GM23338 (cell line): ENCODE measurements around the gene NEO1. TPM values are rescaled to one million over a fixed set of nuclear protein-coding genes. Genes with fewer than 3 reads are reported as not detected.

Source experiments
- ATAC-seq: fragments of 200-7000 bp; cut with Tn5 transposase; 3 replicates; pipeline ENCODE4 v1.9.1; 2020
- DNase-seq: peaks from one replicate; pipeline ENCODE4 v3.0.0-alpha.2; 2015; ENCODE audit warnings: low spot score
- H2AFZ ChIP-seq: fragments of 200-600 bp; sonication (generic); 2 replicates; pipeline ENCODE4 v1.8.0; 2016; ENCODE audit warnings: antibody characterized with exemption, mild to moderate bottlenecking, moderate library complexity
- H3F3A ChIP-seq: fragments of 200-600 bp; sonication (generic); replicated peaks from 2 replicates; pipeline ENCODE4 v1.8.0; 2017; ENCODE audit warnings: antibody characterized with exemption, mixed run types, low read depth
- H3K27ac ChIP-seq: fragments of 200-600 bp; sonication (generic); 2 replicates; pipeline ENCODE4 v1.6.1; 2016; ENCODE audit warnings: low read depth
- H3K27me3 ChIP-seq: fragments of 200-600 bp; sonication (generic); 2 replicates; pipeline ENCODE4 v1.8.0; 2016; ENCODE audit warnings: mild to moderate bottlenecking, mixed run types, moderate library complexity; ENCODE audit not compliant: insufficient read depth
- H3K36me3 ChIP-seq: fragments of 200-600 bp; sonication (generic); 2 replicates; pipeline ENCODE4 v1.8.0; 2016; ENCODE audit warnings: mild to moderate bottlenecking; ENCODE audit not compliant: insufficient read depth
- H3K4me1 ChIP-seq: fragments of 200-600 bp; sonication (generic); 2 replicates; pipeline ENCODE4 v1.8.0; 2016; ENCODE audit warnings: mild to moderate bottlenecking, moderate library complexity; ENCODE audit not compliant: insufficient read depth
- H3K4me2 ChIP-seq: fragments of 200-600 bp; sonication (generic); 2 replicates; pipeline ENCODE4 v1.7.1; 2017; ENCODE audit warnings: mixed run types
- H3K4me3 ChIP-seq: fragments of 200-600 bp; sonication (generic); 2 replicates; pipeline ENCODE4 v1.6.1; 2016; ENCODE audit warnings: mixed run types
- H3K79me2 ChIP-seq: fragments of 200-600 bp; sonication (generic); replicated peaks from 2 replicates; pipeline ENCODE4 v1.8.0; 2017; ENCODE audit warnings: mild to moderate bottlenecking; ENCODE audit not compliant: insufficient read depth
- H3K9me2 ChIP-seq: fragments of 200-600 bp; sonication (generic); 2 replicates; pipeline ENCODE4 v1.8.0; 2017; ENCODE audit not compliant: insufficient read depth
- H4K20me1 ChIP-seq: fragments of 200-600 bp; sonication (generic); replicated peaks from 2 replicates; pipeline ENCODE4 v1.8.0; 2017; ENCODE audit warnings: mild to moderate bottlenecking; ENCODE audit not compliant: insufficient read depth
- H3K27ac Mint-ChIP-seq: 2 replicates; pipeline ENCODE4 v1.8.0; 2020; ENCODE audit warnings: inconsistent platforms, mild to moderate bottlenecking, moderate library complexity, mixed read lengths
- H3K27me3 Mint-ChIP-seq: 3 replicates; pipeline ENCODE4 v1.8.0; 2022; ENCODE audit warnings: low read depth, mild to moderate bottlenecking, moderate library complexity, mixed read lengths, inconsistent platforms; ENCODE audit not compliant: insufficient read depth, poor library complexity
- H3K36me3 Mint-ChIP-seq: 3 replicates; pipeline ENCODE4 v1.8.0; 2021; ENCODE audit warnings: low read depth, mild to moderate bottlenecking, inconsistent platforms, moderate library complexity, mixed read lengths
- H3K4me1 Mint-ChIP-seq: 3 replicates; pipeline ENCODE4 v1.8.0; 2020; ENCODE audit warnings: mild to moderate bottlenecking, inconsistent platforms, mixed read lengths
- H3K4me3 Mint-ChIP-seq: 3 replicates; pipeline ENCODE4 v1.8.0; 2021; ENCODE audit warnings: moderate library complexity, mild to moderate bottlenecking, inconsistent platforms, mixed read lengths
- H3K9me3 Mint-ChIP-seq: 3 replicates; pipeline ENCODE4 v1.8.0; 2020; ENCODE audit warnings: moderate library complexity, mild to moderate bottlenecking, inconsistent platforms, mixed read lengths
- CREB1 ChIP-seq: fragments of 250-450 bp; sonication (Bioruptor Pico); IDR thresholded peaks from 2 replicates; pipeline ENCODE4 v1.5.0; 2020; ENCODE audit warnings: low read depth, mild to moderate bottlenecking, moderate library complexity
- EZH2 ChIP-seq: fragments of 200-600 bp; sonication (generic); IDR thresholded peaks from one replicate; pipeline ENCODE4 v1.8.0; 2017; ENCODE audit warnings: antibody characterized with exemption, mild to moderate bottlenecking, low read depth; ENCODE audit not compliant: unreplicated experiment
- EZH2phosphoT487 ChIP-seq: fragments of 200-600 bp; sonication (generic); IDR thresholded peaks from one replicate; pipeline ENCODE4 v1.8.1; 2018; ENCODE audit warnings: antibody characterized with exemption; ENCODE audit not compliant: unreplicated experiment
- JUNB ChIP-seq: IDR thresholded peaks from one replicate; pipeline ENCODE4 v1.6.1; 2016; ENCODE audit warnings: antibody characterized with exemption; ENCODE audit not compliant: unreplicated experiment
- NANOG ChIP-seq: IDR thresholded peaks from 2 replicates; pipeline ENCODE4 v1.6.1; 2016; ENCODE audit warnings: antibody characterized with exemption, borderline replicate concordance
- POLR2AphosphoS5 ChIP-seq: IDR thresholded peaks from 2 replicates; pipeline ENCODE4 v1.6.1; 2016; ENCODE audit warnings: antibody characterized with exemption, low read depth
- STAT1 ChIP-seq: IDR thresholded peaks from one replicate; pipeline ENCODE4 v1.6.1; 2016; ENCODE audit warnings: antibody characterized with exemption; ENCODE audit not compliant: unreplicated experiment
- ZNF114 ChIP-seq: fragments of 250-450 bp; sonication (Bioruptor Pico); IDR thresholded peaks from 2 replicates; pipeline ENCODE4 v1.5.0; 2020; ENCODE audit warnings: mild to moderate bottlenecking, moderate library complexity
- ZNF331 ChIP-seq: fragments of 250-450 bp; sonication (Bioruptor Pico); IDR thresholded peaks from 2 replicates; pipeline ENCODE4 v1.5.0; 2020; ENCODE audit warnings: low read depth, mild to moderate bottlenecking, moderate library complexity
- polyA plus RNA-seq: library from polyadenylated mRNA; unstranded; fragments of >200 nt; fragmentation: Nextera tagmentation; extraction: Ambion mirVana; gene quantifications from 2 replicates; pipeline ENCODE4 v1.2.1, GENCODE V29; 2016
- total RNA-seq: library from RNA; depleted of rRNA; stranded (reverse); fragments of >200 nt; shearing (Covaris generic); gene quantifications from 2 replicates; pipeline ENCODE4 v1.2.3, GENCODE V29; 2014
- TF ChIP-seq, protein P1 (sequence below): IDR thresholded peaks from one replicate; pipeline ENCODE4 v1.6.1; 2018; ENCODE audit warnings: antibody characterized with exemption; ENCODE audit not compliant: unreplicated experiment
- TF ChIP-seq, protein P2 (sequence below): fragments of 250-450 bp; sonication (Bioruptor Pico); IDR thresholded peaks from 2 replicates; pipeline ENCODE4 v1.5.0; 2020; ENCODE audit warnings: mild to moderate bottlenecking, moderate library complexity
- TF ChIP-seq, protein P3 (sequence below), 2 experiments: fragments of 200-600 bp in 1 of 2; sonication (generic) in 1 of 2; conservative IDR thresholded peaks; 2 replicates each; pipeline versions ENCODE4 v1.5.1 to v1.6.1; 2016 to 2017; ENCODE audit warnings: antibody characterized with exemption in 2 of 2, low read depth in 2 of 2, mild to moderate bottlenecking in 2 of 2, moderate library complexity in 1 of 2
- TF ChIP-seq, protein P4 (sequence below): IDR thresholded peaks from 2 replicates; pipeline ENCODE4 v1.6.1; 2016; ENCODE audit warnings: antibody characterized with exemption

Gene NEO1
- total and polyA plus RNA-seq, 2 experiments from 2014 or later, result 8.4 to 45.8 TPM

DNA sequence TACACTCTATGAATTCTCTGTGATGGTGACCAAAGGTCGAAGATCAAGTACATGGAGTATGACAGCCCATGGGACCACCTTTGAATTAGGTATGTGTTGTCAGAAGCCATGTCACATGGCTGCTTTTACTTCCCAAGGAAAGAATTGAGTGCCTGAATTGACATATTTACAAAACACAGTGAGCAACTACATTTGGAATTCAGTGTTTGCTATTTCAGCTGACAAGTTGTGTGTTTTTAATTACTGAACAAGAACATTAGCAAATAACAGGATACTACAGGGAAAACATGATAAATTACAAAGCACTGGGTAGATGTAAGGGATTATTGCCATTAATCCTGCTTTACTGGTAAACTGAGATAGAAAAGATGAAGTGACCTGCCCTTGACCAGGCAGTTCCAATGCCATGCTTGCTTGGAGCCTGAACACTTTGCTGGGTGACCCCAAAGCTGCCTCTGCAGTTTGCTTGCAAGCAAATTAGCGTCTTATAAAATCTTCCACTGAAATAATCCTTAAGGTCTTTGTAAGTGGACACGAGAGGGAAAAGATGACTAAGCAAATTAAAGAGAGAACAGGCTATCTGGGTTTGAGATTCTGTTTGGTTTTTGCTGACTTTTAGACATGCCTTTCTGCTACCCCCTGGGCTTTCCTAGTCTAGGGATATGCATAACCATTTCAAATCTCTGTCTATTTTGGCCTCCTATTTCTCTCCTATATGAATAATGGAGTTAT lies 218.3 kb downstream of the NEO1 start:
- Mint-ChIP-seq H3K27ac (peak overlapping the region; percentile 43; the same call in 1 of the 2 replicates), H3K27me3 (no peaks in the 10 kb centered on the region), H3K36me3 (peaks cover 16% of the 10 kb centered on the region; the same call in 2 of the 3 replicates), H3K9me3 (no peaks in the 10 kb centered on the region), H3K4me3 (no peak overlapping the region), H3K4me1 (peaks cover 4% of the 10 kb centered on the region)
- Histone ChIP-seq H2AFZ (no peak overlapping the region), H3K4me3 (no peak overlapping the region), H3K9me2 (no peaks in the 10 kb centered on the region), H3K27ac (no peak overlapping the region), H3K36me3 (peaks cover 11% of the 10 kb centered on the region; the same call in 1 of the 2 replicates), H3K79me2 (no peaks in the 10 kb centered on the region), H4K20me1 (peaks cover 6% of the 10 kb centered on the region; the same call in 1 of the 2 replicates), H3K4me2 (no peak overlapping the region), H3F3A (no peaks in the 10 kb centered on the region), H3K4me1 (no peaks in the 10 kb centered on the region), H3K27me3 (no peaks in the 10 kb centered on the region)
- ATAC-seq (no peak), DNase-seq (no peak)
- TF ChIP-seq POLR2AphosphoS5, result no peak
- no peak for TF ChIP-seq JUNB
- no peak for TF ChIP-seq STAT1
- TF ChIP-seq CREB1, result no peak
- no peak for TF ChIP-seq ZNF114
- TF ChIP-seq, protein P1, sequence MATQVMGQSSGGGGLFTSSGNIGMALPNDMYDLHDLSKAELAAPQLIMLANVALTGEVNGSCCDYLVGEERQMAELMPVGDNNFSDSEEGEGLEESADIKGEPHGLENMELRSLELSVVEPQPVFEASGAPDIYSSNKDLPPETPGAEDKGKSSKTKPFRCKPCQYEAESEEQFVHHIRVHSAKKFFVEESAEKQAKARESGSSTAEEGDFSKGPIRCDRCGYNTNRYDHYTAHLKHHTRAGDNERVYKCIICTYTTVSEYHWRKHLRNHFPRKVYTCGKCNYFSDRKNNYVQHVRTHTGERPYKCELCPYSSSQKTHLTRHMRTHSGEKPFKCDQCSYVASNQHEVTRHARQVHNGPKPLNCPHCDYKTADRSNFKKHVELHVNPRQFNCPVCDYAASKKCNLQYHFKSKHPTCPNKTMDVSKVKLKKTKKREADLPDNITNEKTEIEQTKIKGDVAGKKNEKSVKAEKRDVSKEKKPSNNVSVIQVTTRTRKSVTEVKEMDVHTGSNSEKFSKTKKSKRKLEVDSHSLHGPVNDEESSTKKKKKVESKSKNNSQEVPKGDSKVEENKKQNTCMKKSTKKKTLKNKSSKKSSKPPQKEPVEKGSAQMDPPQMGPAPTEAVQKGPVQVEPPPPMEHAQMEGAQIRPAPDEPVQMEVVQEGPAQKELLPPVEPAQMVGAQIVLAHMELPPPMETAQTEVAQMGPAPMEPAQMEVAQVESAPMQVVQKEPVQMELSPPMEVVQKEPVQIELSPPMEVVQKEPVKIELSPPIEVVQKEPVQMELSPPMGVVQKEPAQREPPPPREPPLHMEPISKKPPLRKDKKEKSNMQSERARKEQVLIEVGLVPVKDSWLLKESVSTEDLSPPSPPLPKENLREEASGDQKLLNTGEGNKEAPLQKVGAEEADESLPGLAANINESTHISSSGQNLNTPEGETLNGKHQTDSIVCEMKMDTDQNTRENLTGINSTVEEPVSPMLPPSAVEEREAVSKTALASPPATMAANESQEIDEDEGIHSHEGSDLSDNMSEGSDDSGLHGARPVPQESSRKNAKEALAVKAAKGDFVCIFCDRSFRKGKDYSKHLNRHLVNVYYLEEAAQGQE, result no peak
- no peak for TF ChIP-seq ZNF331
- TF ChIP-seq, protein P2, sequence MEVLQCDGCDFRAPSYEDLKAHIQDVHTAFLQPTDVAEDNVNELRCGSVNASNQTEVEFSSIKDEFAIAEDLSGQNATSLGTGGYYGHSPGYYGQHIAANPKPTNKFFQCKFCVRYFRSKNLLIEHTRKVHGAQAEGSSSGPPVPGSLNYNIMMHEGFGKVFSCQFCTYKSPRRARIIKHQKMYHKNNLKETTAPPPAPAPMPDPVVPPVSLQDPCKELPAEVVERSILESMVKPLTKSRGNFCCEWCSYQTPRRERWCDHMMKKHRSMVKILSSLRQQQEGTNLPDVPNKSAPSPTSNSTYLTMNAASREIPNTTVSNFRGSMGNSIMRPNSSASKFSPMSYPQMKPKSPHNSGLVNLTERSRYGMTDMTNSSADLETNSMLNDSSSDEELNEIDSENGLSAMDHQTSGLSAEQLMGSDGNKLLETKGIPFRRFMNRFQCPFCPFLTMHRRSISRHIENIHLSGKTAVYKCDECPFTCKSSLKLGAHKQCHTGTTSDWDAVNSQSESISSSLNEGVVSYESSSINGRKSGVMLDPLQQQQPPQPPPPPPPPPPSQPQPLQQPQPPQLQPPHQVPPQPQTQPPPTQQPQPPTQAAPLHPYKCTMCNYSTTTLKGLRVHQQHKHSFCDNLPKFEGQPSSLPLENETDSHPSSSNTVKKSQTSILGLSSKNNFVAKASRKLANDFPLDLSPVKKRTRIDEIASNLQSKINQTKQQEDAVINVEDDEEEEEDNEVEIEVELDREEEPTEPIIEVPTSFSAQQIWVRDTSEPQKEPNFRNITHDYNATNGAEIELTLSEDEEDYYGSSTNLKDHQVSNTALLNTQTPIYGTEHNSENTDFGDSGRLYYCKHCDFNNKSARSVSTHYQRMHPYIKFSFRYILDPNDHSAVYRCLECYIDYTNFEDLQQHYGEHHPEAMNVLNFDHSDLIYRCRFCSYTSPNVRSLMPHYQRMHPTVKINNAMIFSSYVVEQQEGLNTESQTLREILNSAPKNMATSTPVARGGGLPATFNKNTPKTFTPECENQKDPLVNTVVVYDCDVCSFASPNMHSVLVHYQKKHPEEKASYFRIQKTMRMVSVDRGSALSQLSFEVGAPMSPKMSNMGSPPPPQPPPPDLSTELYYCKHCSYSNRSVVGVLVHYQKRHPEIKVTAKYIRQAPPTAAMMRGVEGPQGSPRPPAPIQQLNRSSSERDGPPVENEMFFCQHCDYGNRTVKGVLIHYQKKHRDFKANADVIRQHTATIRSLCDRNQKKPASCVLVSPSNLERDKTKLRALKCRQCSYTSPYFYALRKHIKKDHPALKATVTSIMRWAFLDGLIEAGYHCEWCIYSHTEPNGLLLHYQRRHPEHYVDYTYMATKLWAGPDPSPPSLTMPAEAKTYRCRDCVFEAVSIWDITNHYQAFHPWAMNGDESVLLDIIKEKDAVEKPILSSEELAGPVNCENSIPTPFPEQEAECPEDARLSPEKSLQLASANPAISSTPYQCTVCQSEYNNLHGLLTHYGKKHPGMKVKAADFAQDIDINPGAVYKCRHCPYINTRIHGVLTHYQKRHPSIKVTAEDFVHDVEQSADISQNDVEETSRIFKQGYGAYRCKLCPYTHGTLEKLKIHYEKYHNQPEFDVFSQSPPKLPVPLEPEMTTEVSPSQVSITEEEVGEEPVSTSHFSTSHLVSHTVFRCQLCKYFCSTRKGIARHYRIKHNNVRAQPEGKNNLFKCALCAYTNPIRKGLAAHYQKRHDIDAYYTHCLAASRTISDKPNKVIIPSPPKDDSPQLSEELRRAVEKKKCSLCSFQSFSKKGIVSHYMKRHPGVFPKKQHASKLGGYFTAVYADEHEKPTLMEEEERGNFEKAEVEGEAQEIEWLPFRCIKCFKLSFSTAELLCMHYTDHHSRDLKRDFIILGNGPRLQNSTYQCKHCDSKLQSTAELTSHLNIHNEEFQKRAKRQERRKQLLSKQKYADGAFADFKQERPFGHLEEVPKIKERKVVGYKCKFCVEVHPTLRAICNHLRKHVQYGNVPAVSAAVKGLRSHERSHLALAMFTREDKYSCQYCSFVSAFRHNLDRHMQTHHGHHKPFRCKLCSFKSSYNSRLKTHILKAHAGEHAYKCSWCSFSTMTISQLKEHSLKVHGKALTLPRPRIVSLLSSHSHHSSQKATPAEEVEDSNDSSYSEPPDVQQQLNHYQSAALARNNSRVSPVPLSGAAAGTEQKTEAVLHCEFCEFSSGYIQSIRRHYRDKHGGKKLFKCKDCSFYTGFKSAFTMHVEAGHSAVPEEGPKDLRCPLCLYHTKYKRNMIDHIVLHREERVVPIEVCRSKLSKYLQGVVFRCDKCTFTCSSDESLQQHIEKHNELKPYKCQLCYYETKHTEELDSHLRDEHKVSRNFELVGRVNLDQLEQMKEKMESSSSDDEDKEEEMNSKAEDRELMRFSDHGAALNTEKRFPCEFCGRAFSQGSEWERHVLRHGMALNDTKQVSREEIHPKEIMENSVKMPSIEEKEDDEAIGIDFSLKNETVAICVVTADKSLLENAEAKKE (CRISPR knock-in tag), result no peak
- TF ChIP-seq NANOG, result no peak
- TF ChIP-seq, protein P3, sequence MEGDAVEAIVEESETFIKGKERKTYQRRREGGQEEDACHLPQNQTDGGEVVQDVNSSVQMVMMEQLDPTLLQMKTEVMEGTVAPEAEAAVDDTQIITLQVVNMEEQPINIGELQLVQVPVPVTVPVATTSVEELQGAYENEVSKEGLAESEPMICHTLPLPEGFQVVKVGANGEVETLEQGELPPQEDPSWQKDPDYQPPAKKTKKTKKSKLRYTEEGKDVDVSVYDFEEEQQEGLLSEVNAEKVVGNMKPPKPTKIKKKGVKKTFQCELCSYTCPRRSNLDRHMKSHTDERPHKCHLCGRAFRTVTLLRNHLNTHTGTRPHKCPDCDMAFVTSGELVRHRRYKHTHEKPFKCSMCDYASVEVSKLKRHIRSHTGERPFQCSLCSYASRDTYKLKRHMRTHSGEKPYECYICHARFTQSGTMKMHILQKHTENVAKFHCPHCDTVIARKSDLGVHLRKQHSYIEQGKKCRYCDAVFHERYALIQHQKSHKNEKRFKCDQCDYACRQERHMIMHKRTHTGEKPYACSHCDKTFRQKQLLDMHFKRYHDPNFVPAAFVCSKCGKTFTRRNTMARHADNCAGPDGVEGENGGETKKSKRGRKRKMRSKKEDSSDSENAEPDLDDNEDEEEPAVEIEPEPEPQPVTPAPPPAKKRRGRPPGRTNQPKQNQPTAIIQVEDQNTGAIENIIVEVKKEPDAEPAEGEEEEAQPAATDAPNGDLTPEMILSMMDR (conservative IDR thresholded peaks at IDR 0.05; ENCODE audit: low read depth in 2 of 2), result no peak
- no peak for TF ChIP-seq EZH2
- TF ChIP-seq, protein P4, sequence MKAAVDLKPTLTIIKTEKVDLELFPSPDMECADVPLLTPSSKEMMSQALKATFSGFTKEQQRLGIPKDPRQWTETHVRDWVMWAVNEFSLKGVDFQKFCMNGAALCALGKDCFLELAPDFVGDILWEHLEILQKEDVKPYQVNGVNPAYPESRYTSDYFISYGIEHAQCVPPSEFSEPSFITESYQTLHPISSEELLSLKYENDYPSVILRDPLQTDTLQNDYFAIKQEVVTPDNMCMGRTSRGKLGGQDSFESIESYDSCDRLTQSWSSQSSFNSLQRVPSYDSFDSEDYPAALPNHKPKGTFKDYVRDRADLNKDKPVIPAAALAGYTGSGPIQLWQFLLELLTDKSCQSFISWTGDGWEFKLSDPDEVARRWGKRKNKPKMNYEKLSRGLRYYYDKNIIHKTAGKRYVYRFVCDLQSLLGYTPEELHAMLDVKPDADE, result no peak
- TF ChIP-seq EZH2phosphoT487, result no peak
